K562 (cell line): ENCODE results near the gene SERINC3. TPM values are rescaled to one million over a fixed set of nuclear protein-coding genes. Genes with fewer than 3 reads are reported as not detected.

ENCODE experiments used
- ATAC-seq: fragments of 200-7000 bp; cut with Tn5 transposase; 3 replicates; pipeline ENCODE4 v1.9.1; 2020; ENCODE audit warnings: moderate library complexity
- BruUV-seq: library from RNA; stranded (reverse); fragments of 400-500 nt; replicated peaks from 2 replicates; lab custom pipeline; 2021; lab: Mats Ljungman, UMichigan
- CTCF ChIA-PET: fragments of 300-600 bp; formaldehyde crosslinking; extraction: SDS; loops from one replicate; lab custom pipeline; 2021; ENCODE audit warnings: low intra/inter-chr PET ratio; lab: Yijun Ruan, JAX
- POLR2A ChIA-PET: fragments of 300-600, 350-650 bp; sonication (Branson Sonifier 250); formaldehyde crosslinking; extraction: SDS; loops from one replicate; lab custom pipeline; 2021; ENCODE audit warnings: antibody characterized with exemption, inconsistent platforms; lab: Yijun Ruan, JAX
- DNase-seq, 4 experiments: peaks; one replicate each; pipeline versions ENCODE4 v3.0.0 to v3.0.0-alpha.2; 2011 to 2018; ENCODE audit warnings: low spot score in 3 of 4, mixed read lengths in 3 of 4; ENCODE audit errors: extremely low read depth in 1 of 4
- FAIRE-seq: peaks from 2 replicates; lab custom pipeline; 2011; peaks lifted over from hg19 to GRCh38; lab: Jason Lieb, UNC
- H2AFZ ChIP-seq: 2 replicates; pipeline ENCODE4 v1.6.0; 2011; ENCODE audit warnings: low read depth, low read length, control low read depth, inconsistent platforms
- H3K27ac ChIP-seq: fragments of 200-600 bp; 3 replicates; pipeline ENCODE4 v1.8.0; 2011; ENCODE audit warnings: low read depth, mild to moderate bottlenecking, control low read depth, inconsistent platforms, low read length, moderate library complexity, mixed read lengths; ENCODE audit errors: extremely low read depth
- H3K27me3 ChIP-seq, 2 experiments: fragments of 300-600 bp in 1 of 2; 2 replicates in 1 of 2; 3 replicates in 1 of 2; pipeline versions ENCODE4 v1.6.0 to v1.8.0; 2011; ENCODE audit warnings: inconsistent platforms in 2 of 2, low read length in 2 of 2, mild to moderate bottlenecking in 1 of 2, mixed read lengths in 1 of 2, moderate library complexity in 1 of 2; ENCODE audit not compliant: control insufficient read depth in 2 of 2, insufficient read depth in 2 of 2
- H3K36me3 ChIP-seq: fragments of 300-600 bp; 3 replicates; pipeline ENCODE4 v1.8.0; 2011; ENCODE audit warnings: mild to moderate bottlenecking, low read length, inconsistent platforms; ENCODE audit not compliant: control insufficient read depth, insufficient read depth
- H3K4me1 ChIP-seq, 2 experiments: fragments of 200-600 bp in 1 of 2; replicated peaks in 1 of 2; 2 replicates in 1 of 2; 3 replicates in 1 of 2; pipeline versions ENCODE4 v1.5.1 to v1.8.0; 2011; ENCODE audit warnings: inconsistent platforms in 2 of 2, low read length in 2 of 2, mild to moderate bottlenecking in 1 of 2, mixed read lengths in 1 of 2, moderate library complexity in 1 of 2; ENCODE audit not compliant: control insufficient read depth in 2 of 2, insufficient read depth in 2 of 2
- H3K4me2 ChIP-seq: 2 replicates; pipeline ENCODE4 v1.6.1; 2011; ENCODE audit warnings: low read length, control low read depth, inconsistent platforms, mixed read lengths; ENCODE audit not compliant: insufficient read depth
- H3K4me3 ChIP-seq: fragments of 200-600 bp; sonication (generic), shearing (Covaris generic); 2 replicates; pipeline ENCODE4 v1.5.1; 2016; ENCODE audit warnings: control low read depth, inconsistent platforms
- H3K79me2 ChIP-seq: fragments of 200-600 bp; 3 replicates; pipeline ENCODE4 v1.8.0; 2011; ENCODE audit warnings: low read length, inconsistent platforms; ENCODE audit not compliant: control insufficient read depth, insufficient read depth
- H3K9ac ChIP-seq, 2 experiments: 2 replicates each; pipeline versions ENCODE4 v1.6.0 to v1.6.1; 2011; ENCODE audit warnings: low read depth in 2 of 2, low read length in 2 of 2, control low read depth in 1 of 2, inconsistent platforms in 1 of 2, mild to moderate bottlenecking in 1 of 2, mixed read lengths in 1 of 2; ENCODE audit not compliant: insufficient read depth in 1 of 2
- H3K9me1 ChIP-seq: one replicate; pipeline ENCODE4 v1.6.0; 2011; ENCODE audit warnings: inconsistent platforms, mild to moderate bottlenecking, low read length, moderate library complexity; ENCODE audit not compliant: control insufficient read depth, insufficient read depth
- H3K9me3 ChIP-seq: replicated peaks from 2 replicates; pipeline ENCODE4 v1.5.1; 2011; ENCODE audit warnings: low read depth, low read length, inconsistent platforms; ENCODE audit not compliant: control insufficient read depth, insufficient read depth
- H4K20me1 ChIP-seq: replicated peaks from 2 replicates; pipeline ENCODE4 v1.6.1; 2011; ENCODE audit warnings: low read length, inconsistent platforms, mixed read lengths; ENCODE audit not compliant: control insufficient read depth, insufficient read depth
- DPF2 ChIP-seq: fragments of 450-650 bp; IDR thresholded peaks from 2 replicates; pipeline ENCODE4 v1.6.1; 2016
- EWSR1 ChIP-seq: fragments of 450-650 bp; IDR thresholded peaks from 2 replicates; pipeline ENCODE4 v1.6.1; 2018; ENCODE audit warnings: borderline replicate concordance, mild to moderate bottlenecking, low read depth, moderate library complexity; ENCODE audit not compliant: partially characterized antibody
- GABPB2 ChIP-seq: fragments of 250-450 bp; sonication (Bioruptor Pico); conservative IDR thresholded peaks from 2 replicates; pipeline ENCODE4 v1.5.1; 2021; ENCODE audit warnings: mild to moderate bottlenecking
- HDAC8 ChIP-seq: fragments of 450-650 bp; IDR thresholded peaks from 2 replicates; pipeline ENCODE4 v1.6.1; 2016; ENCODE audit warnings: mild to moderate bottlenecking, missing genetic modification characterization, moderate library complexity, missing compliant biosample characterization
- HMG20B ChIP-seq: fragments of 250-450 bp; sonication (Bioruptor Pico); IDR thresholded peaks from 2 replicates; pipeline ENCODE4 v1.5.0; 2021; ENCODE audit warnings: mild to moderate bottlenecking
- JUN ChIP-seq, 2 experiments: sonication (generic) in 1 of 2; formaldehyde crosslinking in 1 of 2; IDR thresholded peaks; 2 replicates each; pipeline versions ENCODE4 v1.6.1 to v1.8.0; 2012 to 2022; ENCODE audit warnings: borderline replicate concordance in 2 of 2, mild to moderate bottlenecking in 2 of 2, improper control_type of control experiment in 1 of 2, low read depth in 1 of 2, low read length in 1 of 2, missing genetic modification reagents in 1 of 2
- MLLT1 ChIP-seq, 2 experiments: fragments of 450-650 bp; IDR thresholded peaks; 2 replicates each; pipeline ENCODE4 v1.6.1; 2016
- NFATC3 ChIP-seq: fragments of 450-650 bp; IDR thresholded peaks from 2 replicates; pipeline ENCODE4 v1.6.1; 2017; ENCODE audit warnings: mild to moderate bottlenecking
- RERE ChIP-seq: sonication (generic); formaldehyde crosslinking; IDR thresholded peaks from 2 replicates; pipeline ENCODE4 v1.8.0; 2023; ENCODE audit warnings: missing genetic modification reagents, mild to moderate bottlenecking, borderline replicate concordance
- TRIM28 ChIP-seq: fragments of 450-650 bp; IDR thresholded peaks from 2 replicates; pipeline ENCODE4 v1.6.1; 2017
- ZNF311 ChIP-seq: fragments of 250-450 bp; sonication (Bioruptor Pico); IDR thresholded peaks from 2 replicates; pipeline ENCODE4 v1.4.0; 2020; ENCODE audit warnings: mild to moderate bottlenecking, moderate library complexity
- ZNF436 ChIP-seq: fragments of 250-450, 450-650 bp; sonication (Bioruptor Pico); formaldehyde crosslinking; IDR thresholded peaks from 2 replicates; pipeline ENCODE4 v1.7.0; 2020; ENCODE audit warnings: mild to moderate bottlenecking
- WGBS: fragments of 100-300 bp; shearing (Covaris generic); methylation state at CpG from one replicate; pipeline ENCODE4 v1.1.6; 2016; ENCODE audit warnings: low coverage, mixed read lengths; ENCODE audit not compliant: insufficient coverage; ENCODE audit errors: missing lambda C conversion rate; 5-methylcytosine and 5-hydroxymethylcytosine counted together
- in situ Hi-C: fragments of 300-500 bp; cut with MboI; formaldehyde crosslinking; loops from 4 replicates; pipeline ENCODE4 v1.15.0; 2018; ENCODE audit warnings: inconsistent platforms, mixed read lengths
- intact Hi-C: fragments of 100-400 bp; cut with micrococcal nuclease; formaldehyde crosslinking; loops from 2 replicates; pipeline ENCODE4 v1.14.2; 2022
- polyA plus RNA-seq, 8 experiments: library from polyadenylated mRNA; depleted of rRNA in 4 of 8; stranded (reverse) in 5 of 8; unstranded in 3 of 8; fragments of >200 nt; fragmentation: Nextera tagmentation in 2 of 8; fragmentation: Illumina TruSeq in 1 of 8; extraction: Ambion mirVana in 2 of 8; extraction: Trizol in 1 of 8; gene quantifications; 2 replicates each; pipeline versions ENCODE4 v1.2.1 to v1.2.3, GENCODE V29; 2011 to 2014; ENCODE audit warnings: inconsistent platforms in 1 of 8, missing spikeins in 1 of 8
- total RNA-seq, 7 experiments: library from RNA; depleted of rRNA in 6 of 7; stranded (reverse); fragments of >200 nt in 6 of 7; fragmentation: Illumina TruSeq in 2 of 7; extraction: Trizol in 2 of 7; gene quantifications; 2 replicates each; pipeline versions ENCODE4 v1.2.1 to v1.2.3, GENCODE V29; 2011 to 2021; ENCODE audit warnings: low replicate concordance in 1 of 7
- TF ChIP-seq, protein P1 (sequence below): sonication (generic); formaldehyde crosslinking; IDR thresholded peaks from 2 replicates; pipeline ENCODE4 v1.8.1; 2023; ENCODE audit warnings: mild to moderate bottlenecking, missing genetic modification reagents, moderate library complexity
- TF ChIP-seq, protein P2 (sequence below): fragments of 250-450 bp; sonication (Bioruptor Pico); IDR thresholded peaks from 2 replicates; pipeline ENCODE4 v1.4.0; 2020; ENCODE audit warnings: mild to moderate bottlenecking, moderate library complexity

Gene SERINC3
- total and polyA plus RNA-seq, 9 of the 15 experiments (the other 6 are each of a cell fraction or from before 2014, with no cell fraction given): 24.7 to 107 (median 48.8) TPM

DNA sequence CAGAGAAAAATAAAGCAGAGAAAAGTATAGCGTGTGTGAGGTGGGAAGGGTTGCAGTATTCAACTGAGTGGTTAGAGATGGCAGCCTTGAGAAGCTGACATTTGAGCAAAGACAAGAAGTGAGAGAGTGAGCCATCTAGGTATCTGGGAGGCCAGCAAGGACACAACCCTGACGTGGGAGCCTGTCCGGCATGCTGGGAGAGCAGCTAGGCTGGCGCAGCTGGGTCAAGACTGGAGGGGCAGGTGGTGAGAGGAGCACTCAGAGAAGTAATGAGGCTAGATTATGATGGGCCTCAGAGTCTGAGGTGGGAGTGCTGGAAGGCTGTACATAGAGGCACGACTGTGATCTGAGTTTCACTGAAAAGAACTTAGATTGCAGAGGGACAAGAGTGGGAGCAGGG, 33.3 kb downstream of the SERINC3 start:
- TF ChIP-seq NFATC3: no peak
- TF ChIP-seq TRIM28: no peak
- TF ChIP-seq, protein P1, sequence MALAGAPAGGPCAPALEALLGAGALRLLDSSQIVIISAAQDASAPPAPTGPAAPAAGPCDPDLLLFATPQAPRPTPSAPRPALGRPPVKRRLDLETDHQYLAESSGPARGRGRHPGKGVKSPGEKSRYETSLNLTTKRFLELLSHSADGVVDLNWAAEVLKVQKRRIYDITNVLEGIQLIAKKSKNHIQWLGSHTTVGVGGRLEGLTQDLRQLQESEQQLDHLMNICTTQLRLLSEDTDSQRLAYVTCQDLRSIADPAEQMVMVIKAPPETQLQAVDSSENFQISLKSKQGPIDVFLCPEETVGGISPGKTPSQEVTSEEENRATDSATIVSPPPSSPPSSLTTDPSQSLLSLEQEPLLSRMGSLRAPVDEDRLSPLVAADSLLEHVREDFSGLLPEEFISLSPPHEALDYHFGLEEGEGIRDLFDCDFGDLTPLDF (CRISPR knock-in tag): no peak
- no peak for TF ChIP-seq HDAC8 (tag)
- TF ChIP-seq MLLT1 (IDR thresholded peaks at IDR 0.05): no peak
- TF ChIP-seq JUN (IDR thresholded peaks at IDR 0.05; ENCODE audit: borderline replicate concordance, low read depth, low read length): no peak
- no peak for TF ChIP-seq JUN (CRISPR knock-in tag; IDR thresholded peaks at IDR 0.05; ENCODE audit: borderline replicate concordance)
- no peak for TF ChIP-seq EWSR1
- TF ChIP-seq DPF2: no peak
- TF ChIP-seq ZNF311 (CRISPR knock-in tag): no peak
- TF ChIP-seq GABPB2: no peak
- no peak for TF ChIP-seq RERE (CRISPR knock-in tag)
- TF ChIP-seq, protein P2, sequence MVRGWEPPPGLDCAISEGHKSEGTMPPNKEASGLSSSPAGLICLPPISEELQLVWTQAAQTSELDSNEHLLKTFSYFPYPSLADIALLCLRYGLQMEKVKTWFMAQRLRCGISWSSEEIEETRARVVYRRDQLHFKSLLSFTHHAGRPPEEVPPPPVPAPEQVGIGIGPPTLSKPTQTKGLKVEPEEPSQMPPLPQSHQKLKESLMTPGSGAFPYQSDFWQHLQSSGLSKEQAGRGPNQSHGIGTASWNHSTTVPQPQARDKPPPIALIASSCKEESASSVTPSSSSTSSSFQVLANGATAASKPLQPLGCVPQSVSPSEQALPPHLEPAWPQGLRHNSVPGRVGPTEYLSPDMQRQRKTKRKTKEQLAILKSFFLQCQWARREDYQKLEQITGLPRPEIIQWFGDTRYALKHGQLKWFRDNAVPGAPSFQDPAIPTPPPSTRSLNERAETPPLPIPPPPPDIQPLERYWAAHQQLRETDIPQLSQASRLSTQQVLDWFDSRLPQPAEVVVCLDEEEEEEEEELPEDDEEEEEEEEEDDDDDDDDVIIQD: no peak
- TF ChIP-seq ZNF436: no peak
- TF ChIP-seq HMG20B: no peak
- Histone ChIP-seq H3K79me2 (no peaks in the 10 kb centered on the region), H3K9me3 (no peaks in the 10 kb centered on the region), H3K4me2 (no peak overlapping the region), H3K9ac (no peak overlapping the region), H4K20me1 (peaks cover 3% of the 10 kb centered on the region; the same call in 1 of the 2 replicates), H3K36me3 (peaks cover 72% of the 10 kb centered on the region; the same call in 2 of the 3 replicates), H3K4me1 (no peaks in the 10 kb centered on the region; a peak in 2 of 5 replicates), H2AFZ (no peak overlapping the region), H3K9me1 (no peaks in the 10 kb centered on the region), H3K4me3 (no peak overlapping the region), H3K27ac (no peak overlapping the region), H3K27me3 (no peaks in the 10 kb centered on the region)
- POLR2A ChIA-PET: no interaction called here
- intact Hi-C loops: no loop called here
- in situ Hi-C loops: no loop called here
- 63% methylated on average over 5 of the region's 5 CpGs for WGBS
- no peak for ATAC-seq
- CTCF ChIA-PET: no interaction called here
- DNase-seq: no peak
- no peak for FAIRE-seq
- no TSS peak for BruUV-seq
